HepG2 (cell line): ENCODE data around the gene ERBB4. TPM values are rescaled to one million over a fixed set of nuclear protein-coding genes. Genes with fewer than 3 reads are reported as not detected.
A peak's percentile ranks its signal among the peaks of the same experiment; 100 is the strongest.

ENCODE experiments used
- ATAC-seq: fragments of 200-7000 bp; cut with Tn5 transposase; 3 replicates; pipeline ENCODE4 v1.9.1; 2020; ENCODE audit warnings: mild to moderate bottlenecking, moderate library complexity
- BruUV-seq: library from RNA; stranded (reverse); fragments of 400-500 nt; replicated peaks from 2 replicates; lab custom pipeline; 2021; lab: Mats Ljungman, UMichigan
- CTCF ChIA-PET: fragments of 300-600 bp; formaldehyde crosslinking; extraction: SDS; loops from one replicate; lab custom pipeline; 2021; ENCODE audit warnings: low total read pairs, inconsistent platforms, low intra/inter-chr PET ratio; lab: Yijun Ruan, JAX
- POLR2A ChIA-PET: fragments of 350-600 bp; sonication (Branson Sonifier 250); formaldehyde crosslinking; loops from one replicate; lab custom pipeline; 2020; ENCODE audit warnings: antibody characterized with exemption, inconsistent platforms; lab: Yijun Ruan, JAX
- DNase-seq: peaks from one replicate; pipeline ENCODE4 v3.0.0-alpha.2; 2015; ENCODE audit warnings: low spot score
- FAIRE-seq: peaks from 3 replicates; lab custom pipeline; 2011; peaks lifted over from hg19 to GRCh38; lab: Jason Lieb, UNC
- H2AFZ ChIP-seq: one replicate; pipeline ENCODE4 v1.6.1; 2011; ENCODE audit warnings: low read length, inconsistent platforms
- H3K27ac ChIP-seq: fragments of 300-600 bp; 3 replicates; pipeline ENCODE4 v1.8.0; 2011; ENCODE audit warnings: mixed run types, mild to moderate bottlenecking, mixed read lengths, low read length, inconsistent platforms; ENCODE audit not compliant: insufficient read depth; ENCODE audit errors: extremely low read length
- H3K27me3 ChIP-seq, 2 experiments: fragments of 200-600 bp in 1 of 2; 2 replicates in 1 of 2; 3 replicates in 1 of 2; pipeline versions ENCODE4 v1.6.0 to v1.8.0; 2011; ENCODE audit warnings: low read length in 2 of 2, mild to moderate bottlenecking in 2 of 2, moderate library complexity in 2 of 2, inconsistent platforms in 1 of 2; ENCODE audit not compliant: insufficient read depth in 2 of 2, control insufficient read depth in 1 of 2
- H3K36me3 ChIP-seq, 2 experiments: fragments of 200-600 bp in 1 of 2; replicated peaks in 1 of 2; 2 replicates in 1 of 2; 3 replicates in 1 of 2; pipeline versions ENCODE4 v1.5.1 to v1.8.0; 2011; ENCODE audit warnings: low read length in 2 of 2, inconsistent platforms in 1 of 2; ENCODE audit not compliant: insufficient read depth in 2 of 2, control insufficient read depth in 1 of 2
- H3K4me1 ChIP-seq: 2 replicates; pipeline ENCODE4 v1.5.1; 2012; ENCODE audit warnings: low read length, inconsistent platforms; ENCODE audit not compliant: insufficient read depth
- H3K4me2 ChIP-seq: 2 replicates; pipeline ENCODE4 v1.6.0; 2011; ENCODE audit warnings: low read depth, low read length, inconsistent platforms
- H3K4me3 ChIP-seq, 3 experiments: fragments of 200-600 bp in 1 of 3; sonication (generic), shearing (Covaris generic) in 1 of 3; replicated peaks in 1 of 3; 2 replicates each; pipeline ENCODE4 v1.5.1; 2011 to 2016; ENCODE audit warnings: low read length in 3 of 3, inconsistent platforms in 2 of 3, low read depth in 2 of 3, mild to moderate bottlenecking in 2 of 3, control low read depth in 1 of 3, mixed read lengths in 1 of 3; ENCODE audit not compliant: insufficient read depth in 1 of 3
- H3K79me2 ChIP-seq: one replicate; pipeline ENCODE4 v1.6.1; 2011; ENCODE audit warnings: low read length, inconsistent platforms; ENCODE audit not compliant: insufficient read depth
- H3K9ac ChIP-seq: 2 replicates; pipeline ENCODE4 v1.6.0; 2011; ENCODE audit warnings: mild to moderate bottlenecking, low read depth, low read length, inconsistent platforms; ENCODE audit not compliant: insufficient read depth
- H3K9me3 ChIP-seq: 2 replicates; pipeline ENCODE4 v1.5.1; 2012; ENCODE audit warnings: mild to moderate bottlenecking, low read length
- H4K20me1 ChIP-seq: 2 replicates; pipeline ENCODE4 v1.6.0; 2011; ENCODE audit warnings: inconsistent platforms, mild to moderate bottlenecking, low read length, moderate library complexity; ENCODE audit not compliant: insufficient read depth
- ARNT ChIP-seq: fragments of 450-650 bp; IDR thresholded peaks from 2 replicates; pipeline ENCODE4 v1.6.1; 2017
- HNF4G ChIP-seq, 2 experiments: sonication (generic) in 1 of 2; formaldehyde crosslinking in 1 of 2; IDR thresholded peaks; 2 replicates each; pipeline versions ENCODE4 v1.4.0 to v1.6.1; 2011 to 2020; ENCODE audit warnings: borderline replicate concordance in 2 of 2, low read depth in 2 of 2, mild to moderate bottlenecking in 2 of 2, low read length in 1 of 2, missing genetic modification reagents in 1 of 2, moderate library complexity in 1 of 2
- HOXA9 ChIP-seq: sonication (generic); formaldehyde crosslinking; IDR thresholded peaks from 2 replicates; pipeline ENCODE4 v1.8.1; 2022; ENCODE audit warnings: missing genetic modification reagents, mild to moderate bottlenecking, moderate library complexity, borderline replicate concordance
- MIER2 ChIP-seq: IDR thresholded peaks from 2 replicates; pipeline ENCODE4 v1.6.1; 2016; ENCODE audit warnings: missing biosample characterization, missing genetic modification reagents
- MIXL1 ChIP-seq: IDR thresholded peaks from 2 replicates; pipeline ENCODE4 v1.6.1; 2016
- NR3C1 ChIP-seq: sonication (generic); formaldehyde crosslinking; IDR thresholded peaks from 2 replicates; pipeline ENCODE4 v1.4.0; 2020; ENCODE audit warnings: missing genetic modification reagents
- TCF7 ChIP-seq: sonication (generic); IDR thresholded peaks from 2 replicates; pipeline ENCODE4 v1.6.1; 2016; ENCODE audit warnings: antibody characterized with exemption, low read depth
- TGIF2 ChIP-seq: IDR thresholded peaks from 2 replicates; pipeline ENCODE4 v1.6.1; 2016; ENCODE audit warnings: control low read depth, missing compliant biosample characterization
- TP53 ChIP-seq: sonication (generic); formaldehyde crosslinking; conservative IDR thresholded peaks from 2 replicates; pipeline ENCODE4 v1.4.0; 2020; ENCODE audit warnings: missing genetic modification reagents
- WIZ ChIP-seq: sonication (generic); formaldehyde crosslinking; IDR thresholded peaks from 2 replicates; pipeline ENCODE4 v1.5.1; 2020; ENCODE audit warnings: mild to moderate bottlenecking, missing genetic modification reagents
- ZNF280B ChIP-seq: sonication (generic); formaldehyde crosslinking; IDR thresholded peaks from 2 replicates; pipeline ENCODE4 v1.5.0; 2020; ENCODE audit warnings: missing genetic modification reagents, mild to moderate bottlenecking, borderline replicate concordance
- ZNF30 ChIP-seq: sonication (generic); formaldehyde crosslinking; IDR thresholded peaks from 2 replicates; pipeline ENCODE4 v1.5.0; 2020; ENCODE audit warnings: mild to moderate bottlenecking, missing genetic modification reagents
- ZNF33B ChIP-seq: sonication (generic); formaldehyde crosslinking; IDR thresholded peaks from 2 replicates; pipeline ENCODE4 v1.5.1; 2020; ENCODE audit warnings: mild to moderate bottlenecking, missing genetic modification reagents
- ZNF563 ChIP-seq: sonication (generic); formaldehyde crosslinking; IDR thresholded peaks from 2 replicates; pipeline ENCODE4 v1.8.0; 2022; ENCODE audit warnings: mild to moderate bottlenecking, moderate library complexity, missing genetic modification reagents
- ZNF619 ChIP-seq: sonication (generic); formaldehyde crosslinking; IDR thresholded peaks from 2 replicates; pipeline ENCODE4 v1.4.0; 2020; ENCODE audit warnings: mild to moderate bottlenecking, missing genetic modification reagents
- WGBS: methylation state at CpG from one replicate; pipeline ENCODE4 v1.1.6; 2017; ENCODE audit warnings: low lambda C conversion rate; 5-methylcytosine and 5-hydroxymethylcytosine counted together
- in situ Hi-C: cut with HindIII; loops from 2 replicates; pipeline ENCODE4 v1.10.0; 2017; ENCODE audit warnings: low pct_unique_long_range_greater_than_20kb; ENCODE audit not compliant: extremely low pct_ligation_motif_present
- intact Hi-C: fragments of 100-400 bp; cut with micrococcal nuclease; formaldehyde crosslinking; loops from one replicate; pipeline ENCODE4 v1.10.0; 2022; ENCODE audit not compliant: unreplicated experiment
- polyA plus RNA-seq, 8 experiments: library from polyadenylated mRNA; depleted of rRNA in 3 of 8; stranded (reverse) in 7 of 8; unstranded in 1 of 8; fragments of >200 nt; fragmentation: Illumina TruSeq in 4 of 8; extraction: Trizol in 4 of 8; gene quantifications; 2 replicates each; pipeline versions ENCODE4 v1.2.1 to v1.2.3, GENCODE V29; 2011 to 2016; ENCODE audit warnings: low read depth in 4 of 8, missing spikeins in 1 of 8, mixed read lengths in 1 of 8; ENCODE audit not compliant: insufficient read depth in 1 of 8
- total RNA-seq, 5 experiments: library from RNA; depleted of rRNA; stranded (reverse); fragments of >200 nt; fragmentation: Illumina TruSeq; extraction: Trizol; gene quantifications; 2 replicates each; pipeline ENCODE4 v1.2.3, GENCODE V29; 2016; ENCODE audit warnings: low read depth in 1 of 5

Gene ERBB4
- total and polyA plus RNA-seq, 2 of the 13 experiments (the other 11 are each of a cell fraction or from before 2014, with no cell fraction given) = not detected

DNA sequence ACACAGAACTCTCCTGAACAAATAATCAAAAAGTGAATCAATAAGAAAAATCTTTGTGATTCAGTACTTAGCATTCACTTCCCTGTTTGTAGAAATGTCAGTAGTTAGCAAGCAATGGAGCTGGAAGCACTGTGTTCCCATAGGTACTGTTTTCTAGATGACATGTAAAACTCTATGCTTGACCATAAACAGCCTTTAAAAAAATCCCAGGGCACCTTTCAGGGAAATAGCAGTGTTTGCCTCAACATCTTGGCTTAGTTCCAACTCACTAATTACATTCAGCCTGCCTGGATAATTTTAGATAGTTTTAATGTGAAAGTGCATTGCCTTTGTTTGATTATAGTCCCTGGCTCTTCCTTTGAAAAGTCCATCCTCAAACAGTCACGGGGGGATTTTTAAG is 721.8 kb downstream of the ERBB4 start:
- no TSS peak for BruUV-seq
- H3K79me2 ChIP-seq = no peaks in the 10 kb centered on the region
- WGBS = 0% methylated on average over 1 of the region's 1 CpG
- no peak overlapping the region for H3K4me2 ChIP-seq
- no peaks in the 10 kb centered on the region for H3K4me1 ChIP-seq
- H4K20me1 ChIP-seq = no peaks in the 10 kb centered on the region
- no peaks in the 10 kb centered on the region for H3K27me3 ChIP-seq
- no peak for ATAC-seq
- H3K9ac ChIP-seq = no peak overlapping the region
- H3K9me3 ChIP-seq = no peaks in the 10 kb centered on the region
- no peak overlapping the region for H3K27ac ChIP-seq
- H2AFZ ChIP-seq = no peak overlapping the region
- TF ChIP-seq TGIF2 = no peak
- no peak for TF ChIP-seq ZNF619 (CRISPR knock-in tag)
- TF ChIP-seq HNF4G (IDR thresholded peaks at IDR 0.05; ENCODE audit: borderline replicate concordance, low read depth, low read length) = no peak
- TF ChIP-seq HNF4G (CRISPR knock-in tag; IDR thresholded peaks at IDR 0.05; ENCODE audit: borderline replicate concordance, low read depth) = no peak
- H3K4me3 ChIP-seq = no peak overlapping the region
- in situ Hi-C loops = no loop called here
- POLR2A ChIA-PET = no interaction called here
- DNase-seq = no peak
- no peaks in the 10 kb centered on the region for H3K36me3 ChIP-seq
- no peak for FAIRE-seq
- CTCF ChIA-PET = no interaction called here
- intact Hi-C loops = no loop called here

GRCh38 chr2:211812587-211812986 is 726.0 kb downstream of the ERBB4 start:
- no TSS peak for BruUV-seq
- ATAC-seq (peak; percentile 79), FAIRE-seq (no peak), DNase-seq (no peak)
- no peaks in the 10 kb centered on the region for H3K4me1 ChIP-seq
- no peak overlapping the region for H3K9ac ChIP-seq
- TF ChIP-seq HOXA9 = no peak
- no peak for TF ChIP-seq TCF7
- TF ChIP-seq WIZ (CRISPR knock-in tag) = no peak
- no peak for TF ChIP-seq ARNT
- TF ChIP-seq NR3C1 = no peak
- no peak for TF ChIP-seq ZNF563
- no peak for TF ChIP-seq TP53 (CRISPR knock-in tag)
- TF ChIP-seq ZNF33B = no peak
- TF ChIP-seq MIXL1 (CRISPR knock-in tag) = no peak
- no peak for TF ChIP-seq ZNF30 (CRISPR knock-in tag)
- TF ChIP-seq MIER2 = no peak
- no peak for TF ChIP-seq ZNF280B (CRISPR knock-in tag)
- ChIA-PET CTCF (no interaction called here), POLR2A (no interaction called here)
- H3K9me3 ChIP-seq = no peaks in the 10 kb centered on the region
- no peaks in the 10 kb centered on the region for H3K79me2 ChIP-seq
- H3K36me3 ChIP-seq = no peaks in the 10 kb centered on the region
- no peak overlapping the region for H3K4me3 ChIP-seq
- in situ Hi-C loops (no loop called here), intact Hi-C loops (loop anchor here (5.0 kb wide), 1 partner anchor 370 kb away; no protein-coding TSS in a partner anchor)
- H2AFZ ChIP-seq = no peak overlapping the region
- no peak overlapping the region for H3K27ac ChIP-seq
- no peak overlapping the region for H3K4me2 ChIP-seq
- no peaks in the 10 kb centered on the region for H3K27me3 ChIP-seq
- no peaks in the 10 kb centered on the region for H4K20me1 ChIP-seq
- WGBS = 0% methylated on average over 4 of the region's 4 CpGs
